ENCODE results near the gene HMGN5. TPM values are rescaled to one million over a fixed set of nuclear protein-coding genes. Genes with fewer than 3 reads are reported as not detected.

Gene HMGN5
- total RNA-seq, 2 experiments from 2014 or later = 1.4 to 3.2 TPM

Other genes with a start within 250 kb of the HMGN5 start
- gene SH3BGRL, start 189 bp upstream of the HMGN5 start, total RNA-seq = 10 to 100 TPM; 79.8 to 84.9 TPM